HEK293T (cell line): ENCODE measurements around the gene GCNT2.
"Not testable (repeated sequence)": the region's sequence is repeated elsewhere in the genome, so short reads cannot be mapped to it uniquely, and the experiment has no call there.

Source experiments
- CTCF ChIA-PET: fragments of 350-600 bp; formaldehyde crosslinking; extraction: SDS; loops from one replicate; lab custom pipeline; 2021; ENCODE audit warnings: antibody characterized with exemption, inconsistent platforms; lab: Yijun Ruan, JAX
- POLR2A ChIA-PET: fragments of 350-600 bp; formaldehyde crosslinking; extraction: SDS; loops from one replicate; lab custom pipeline; 2020; ENCODE audit warnings: antibody characterized with exemption, inconsistent platforms; lab: Yijun Ruan, JAX
- DNase-seq: peaks from one replicate; pipeline ENCODE4 v3.0.0; 2012; ENCODE audit warnings: mixed read lengths; ENCODE audit errors: extremely low spot score
- ARNT ChIP-seq: fragments of 450-650 bp; IDR thresholded peaks from 2 replicates; pipeline ENCODE4 v1.6.1; 2017; ENCODE audit warnings: mild to moderate bottlenecking
- BHLHE40 ChIP-seq: fragments of 450-650 bp; IDR thresholded peaks from 2 replicates; pipeline ENCODE4 v1.6.1; 2016; ENCODE audit warnings: mild to moderate bottlenecking, moderate library complexity, borderline replicate concordance
- CTBP1 ChIP-seq: fragments of 450-650 bp; IDR thresholded peaks from 2 replicates; pipeline ENCODE4 v1.6.1; 2016; ENCODE audit warnings: borderline replicate concordance
- ELF4 ChIP-seq: fragments of 450-650 bp; IDR thresholded peaks from 2 replicates; pipeline ENCODE4 v1.6.1; 2017; ENCODE audit warnings: antibody characterized with exemption
- FOXA1 ChIP-seq: fragments of 450-650 bp; IDR thresholded peaks from 2 replicates; pipeline ENCODE4 v1.6.1; 2016; ENCODE audit warnings: mild to moderate bottlenecking
- FOXK2 ChIP-seq: fragments of 450-650 bp; IDR thresholded peaks from 2 replicates; pipeline ENCODE4 v1.6.1; 2016; ENCODE audit warnings: mild to moderate bottlenecking
- FOXM1 ChIP-seq: fragments of 450-650 bp; IDR thresholded peaks from 2 replicates; pipeline ENCODE4 v1.6.1; 2017; ENCODE audit warnings: mild to moderate bottlenecking, borderline replicate concordance
- HDGF ChIP-seq: fragments of 450-650 bp; IDR thresholded peaks from 2 replicates; pipeline ENCODE4 v1.6.1; 2017; ENCODE audit warnings: antibody characterized with exemption, borderline replicate concordance
- L3MBTL2 ChIP-seq: fragments of 450-650 bp; conservative IDR thresholded peaks from 2 replicates; pipeline ENCODE4 v1.6.1; 2016; ENCODE audit warnings: mild to moderate bottlenecking
- LEF1 ChIP-seq: fragments of 450-650 bp; IDR thresholded peaks from 2 replicates; pipeline ENCODE4 v1.6.1; 2017; ENCODE audit warnings: mild to moderate bottlenecking, borderline replicate concordance
- NFRKB ChIP-seq: fragments of 450-650 bp; IDR thresholded peaks from 2 replicates; pipeline ENCODE4 v1.6.1; 2016; ENCODE audit warnings: mild to moderate bottlenecking, moderate library complexity
- SP1 ChIP-seq: fragments of 450-650 bp; IDR thresholded peaks from 2 replicates; pipeline ENCODE4 v1.6.1; 2017
- SUZ12 ChIP-seq: fragments of 450-650 bp; IDR thresholded peaks from 2 replicates; pipeline ENCODE4 v1.6.1; 2016; ENCODE audit warnings: mild to moderate bottlenecking
- TARDBP ChIP-seq: fragments of 450-650 bp; IDR thresholded peaks from 2 replicates; pipeline ENCODE4 v1.6.1; 2016
- ZNF384 ChIP-seq: fragments of 450-650 bp; IDR thresholded peaks from 2 replicates; pipeline ENCODE4 v1.6.1; 2016
- TF ChIP-seq, protein P1 (sequence below): fragments of 450-650 bp; IDR thresholded peaks from 2 replicates; pipeline ENCODE4 v1.6.1; 2016

GCNT2 gene

DNA sequence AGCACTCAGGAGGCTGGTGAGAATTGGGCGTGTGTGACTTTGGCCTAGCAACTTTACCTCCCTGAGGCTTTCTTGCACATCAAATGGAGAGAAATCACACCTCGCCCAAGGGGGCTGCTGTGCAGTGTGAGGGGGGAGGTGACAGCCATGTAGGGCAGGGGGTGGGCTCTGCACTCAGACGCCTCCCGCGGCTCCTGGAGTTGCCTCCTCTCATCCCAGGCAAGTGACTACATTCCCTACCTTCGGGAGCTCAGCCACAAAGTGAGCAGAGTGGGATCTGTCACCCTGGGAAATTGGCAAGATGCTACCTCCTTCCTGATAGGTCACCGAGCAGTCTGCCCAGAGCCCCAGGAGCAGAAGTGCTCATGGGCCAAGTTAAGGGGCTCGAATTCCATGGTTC lies 56.0 kb downstream of the GCNT2 start:
- ChIA-PET CTCF (no interaction called here), POLR2A (no interaction called here)
- no peak for DNase-seq
- TF ChIP-seq L3MBTL2 (no peak), FOXK2 (no peak), LEF1 (no peak), CTBP1 (no peak), FOXA1 (no peak), SUZ12 (no peak), FOXM1 (no peak), TARDBP (no peak), SP1 (no peak)
- TF ChIP-seq, protein P1, sequence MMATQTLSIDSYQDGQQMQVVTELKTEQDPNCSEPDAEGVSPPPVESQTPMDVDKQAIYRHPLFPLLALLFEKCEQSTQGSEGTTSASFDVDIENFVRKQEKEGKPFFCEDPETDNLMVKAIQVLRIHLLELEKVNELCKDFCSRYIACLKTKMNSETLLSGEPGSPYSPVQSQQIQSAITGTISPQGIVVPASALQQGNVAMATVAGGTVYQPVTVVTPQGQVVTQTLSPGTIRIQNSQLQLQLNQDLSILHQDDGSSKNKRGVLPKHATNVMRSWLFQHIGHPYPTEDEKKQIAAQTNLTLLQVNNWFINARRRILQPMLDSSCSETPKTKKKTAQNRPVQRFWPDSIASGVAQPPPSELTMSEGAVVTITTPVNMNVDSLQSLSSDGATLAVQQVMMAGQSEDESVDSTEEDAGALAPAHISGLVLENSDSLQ = no peak

DNA sequence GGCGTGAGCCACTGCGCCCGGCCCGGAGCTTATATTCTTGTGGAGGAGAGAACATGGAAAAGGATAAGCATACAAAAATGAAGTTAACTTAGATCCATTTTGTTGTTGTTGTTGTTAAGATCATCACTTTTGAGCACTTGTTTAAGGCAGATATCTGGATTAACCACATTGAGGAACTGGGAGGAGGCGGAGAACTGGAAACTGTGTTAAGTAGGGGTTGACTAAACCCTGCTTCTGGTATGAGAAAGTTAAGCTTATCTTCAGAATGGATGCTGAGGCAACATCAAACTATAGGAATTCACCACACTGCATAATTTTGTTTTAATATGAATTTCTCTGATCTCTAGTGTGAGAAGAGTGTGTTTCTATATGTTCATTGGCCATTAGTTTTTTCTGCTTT lies 57.6 kb downstream of the GCNT2 start:
- DNase-seq = no peak
- CTCF ChIA-PET = interaction anchor here (0.6 to 1.0 kb wide), 3 partner anchors 11 to 308 kb away, joined by 3 to 4 read pairs (median 3); partner anchors contain the start of gene SYCP2L

DNA sequence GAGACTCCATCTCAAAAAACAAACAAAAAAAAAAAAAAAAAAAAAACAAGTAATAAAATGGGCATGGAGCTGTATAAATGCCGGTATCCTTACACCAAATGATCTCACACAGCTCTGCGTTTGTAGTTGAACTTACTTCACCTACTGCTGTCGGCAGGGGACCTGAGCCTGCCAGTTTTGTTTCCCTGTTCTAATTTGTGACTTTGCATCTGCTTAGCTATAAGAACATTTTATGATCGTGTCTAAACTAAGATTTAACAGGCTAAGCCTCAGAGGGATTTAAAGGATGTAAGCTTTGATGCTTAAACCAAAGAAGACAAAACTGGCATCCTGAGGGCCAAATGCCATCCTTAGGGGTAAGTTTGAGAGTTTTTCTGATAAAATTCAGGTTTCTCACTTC lies 58.7 kb downstream of the GCNT2 start:
- CTCF ChIA-PET = interaction anchor here (0.9 kb wide), 1 partner anchor 12 kb away, joined by 4 read pairs; no protein-coding TSS in a partner anchor
- POLR2A ChIA-PET = interaction anchor here (0.9 kb wide), 1 partner anchor 19 kb away, joined by 3 read pairs; no protein-coding TSS in a partner anchor
- no peak for DNase-seq
- TF ChIP-seq HDGF (no peak), BHLHE40 (no peak), ELF4 (no peak), L3MBTL2 (no peak), ZNF384 (no peak)
- TF ChIP-seq, protein P1 = no peak

More for the DNA sequence above, 57.6 kb downstream of the GCNT2 start:
- no peak for TF ChIP-seq BHLHE40
- no peak for TF ChIP-seq SP1
- TF ChIP-seq CTBP1 = no peak
- TF ChIP-seq ZNF384 = no peak
- TF ChIP-seq ARNT = no peak
- TF ChIP-seq NFRKB = no peak
- POLR2A ChIA-PET = interaction anchor here (0.9 kb wide), 1 partner anchor 20 kb away, joined by 3 read pairs; no protein-coding TSS in a partner anchor

DNA sequence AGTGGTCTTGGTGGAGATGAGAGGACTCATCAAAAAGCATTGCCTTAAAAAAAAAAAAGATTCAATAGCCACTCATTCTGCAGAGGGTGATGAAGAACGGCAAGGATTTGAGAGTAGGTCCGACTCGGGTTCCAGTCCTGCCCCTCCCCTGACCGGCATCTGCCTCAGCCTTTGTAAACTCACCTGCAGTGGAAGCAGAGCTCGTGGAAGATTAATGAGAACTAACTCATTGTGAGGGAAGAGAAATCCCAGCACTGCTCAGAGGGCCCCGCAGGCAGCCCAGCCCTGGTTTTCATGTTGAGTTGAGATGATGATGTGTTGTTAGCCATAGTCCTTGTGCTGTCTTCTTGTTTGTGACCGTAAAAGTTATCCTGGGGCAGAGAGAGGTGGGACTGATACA lies 59.4 kb downstream of the GCNT2 start:
- ChIA-PET POLR2A (no interaction called here), CTCF (no interaction called here)

DNA sequence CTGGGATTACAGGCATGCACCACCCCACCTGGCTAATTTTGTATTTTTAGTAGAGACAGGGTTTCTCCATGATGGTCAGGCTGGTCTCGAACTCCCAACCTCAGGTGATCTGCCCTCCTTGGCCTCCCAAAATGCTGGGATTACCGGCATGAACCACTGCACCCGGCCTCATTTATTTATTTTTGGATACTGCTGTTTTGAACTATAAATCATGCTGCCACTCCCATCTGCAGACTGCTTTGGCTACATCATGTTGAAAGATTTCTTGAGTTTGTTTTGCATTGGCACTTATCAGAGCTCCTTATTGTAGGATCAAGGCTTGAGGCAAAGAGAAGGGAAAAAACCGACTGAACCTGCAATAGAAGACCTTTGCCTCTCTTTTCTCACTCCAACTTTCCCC lies 60.3 kb downstream of the GCNT2 start:
- CTCF ChIA-PET = interaction anchor here (0.7 kb wide), 1 partner anchor 47 kb away, joined by 5 read pairs; no protein-coding TSS in a partner anchor
- TF ChIP-seq, protein P1 = peak; percentile 87
- DNase-seq, POLR2A ChIA-PET: not testable (repeated sequence)

More for the DNA sequence above, 59.4 kb downstream of the GCNT2 start:
- no peak for TF ChIP-seq ARNT
- no peak for TF ChIP-seq L3MBTL2
- TF ChIP-seq SUZ12 = no peak
- no peak for TF ChIP-seq HDGF
- DNase-seq = no peak

DNA sequence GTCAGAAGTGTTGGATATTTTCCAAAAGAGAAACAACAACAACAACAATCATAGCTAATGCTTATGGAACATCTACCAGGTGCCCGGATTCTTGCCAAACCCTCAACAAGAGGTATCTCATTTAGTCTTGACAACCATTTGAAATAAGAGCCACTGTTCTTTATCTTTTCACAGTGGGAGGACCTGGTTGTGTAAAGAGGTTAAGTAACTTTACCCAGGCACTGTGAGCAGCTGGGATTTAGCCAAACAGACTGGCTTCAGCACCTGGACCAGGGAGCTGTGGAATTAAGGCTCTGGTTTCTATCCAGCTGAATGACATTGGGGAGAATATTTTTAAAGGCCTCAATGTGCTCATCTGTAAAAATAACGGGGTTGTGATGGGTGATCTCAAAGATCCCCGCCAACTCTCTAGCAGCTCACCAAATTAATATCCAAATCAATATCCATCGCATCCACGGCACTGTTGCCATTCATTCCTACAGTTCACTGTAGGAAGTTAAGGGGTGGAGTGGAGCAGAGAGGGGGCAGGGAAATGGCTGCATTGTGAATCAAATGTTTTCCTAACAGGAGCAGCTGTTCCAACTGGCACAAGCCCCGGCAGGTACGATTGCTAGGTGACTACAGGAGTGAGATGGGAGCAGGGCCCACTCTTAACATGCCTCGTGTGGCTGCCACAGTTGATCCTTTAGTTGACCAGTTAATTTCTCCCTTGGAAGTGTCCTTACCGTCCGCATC lies 61.8 kb downstream of the GCNT2 start:
- no peak for DNase-seq
- ChIA-PET CTCF (no interaction called here), POLR2A (no interaction called here)
- TF ChIP-seq LEF1 = no peak
- TF ChIP-seq SUZ12 = no peak
- TF ChIP-seq CTBP1 = no peak
- TF ChIP-seq ZNF384 = no peak
- no peak for TF ChIP-seq BHLHE40
- no peak for TF ChIP-seq ARNT
- TF ChIP-seq HDGF = no peak
- TF ChIP-seq SP1 = no peak
- no peak for TF ChIP-seq TARDBP
- no peak for TF ChIP-seq ELF4
- TF ChIP-seq, protein P1 = no peak
- no peak for TF ChIP-seq FOXM1
- no peak for TF ChIP-seq NFRKB
